Esophagus muscularis mucosa (tissue), 4 donors: ENCODE data around the gene PLCG2. TPM values are rescaled to one million over a fixed set of nuclear protein-coding genes. Genes with fewer than 3 reads are reported as not detected.
"Not testable (repeated sequence)": the region's sequence is repeated elsewhere in the genome, so short reads cannot be mapped to it uniquely, and the experiment has no call there.

Source experiments
- DNase-seq: peaks from one replicate; pipeline ENCODE4 v3.0.0-alpha.2; 2017; ENCODE audit errors: extremely low spot score
- H3K27ac ChIP-seq, 4 donors: fragments of 200-600 bp; sonication (generic); replicated peaks in 1 of 4; 1 replicate in 3 of 4; 2 replicates in 1 of 4; pipeline ENCODE4 v1.5.1; 2016 to 2019; ENCODE audit warnings: mild to moderate bottlenecking in 1 of 4
- H3K27me3 ChIP-seq, 4 donors: fragments of 200-600 bp; sonication (generic); one replicate each; pipeline versions ENCODE4 v1.5.1 to v1.6.0; 2016 to 2019
- H3K36me3 ChIP-seq, 4 donors: fragments of 200-600 bp; sonication (generic); one replicate each; pipeline ENCODE4 v1.5.1; 2016 to 2019
- H3K4me1 ChIP-seq, 4 donors: fragments of 200-600 bp; sonication (generic); one replicate each; pipeline ENCODE4 v1.5.1; 2016 to 2019
- H3K4me3 ChIP-seq, 4 donors: fragments of 200-600 bp; sonication (generic); 1 replicate in 2 of 4; 2 replicates in 2 of 4; pipeline ENCODE4 v1.5.1; 2016 to 2019; ENCODE audit warnings: mild to moderate bottlenecking in 4 of 4, moderate library complexity in 1 of 4
- H3K9me3 ChIP-seq, 4 donors: fragments of 200-600 bp; sonication (generic); 1 replicate in 3 of 4; 2 replicates in 1 of 4; pipeline ENCODE4 v1.5.1; 2016 to 2019
- CTCF ChIP-seq, 3 experiments: fragments of 200-600 bp in 2 of 3; fragments of 450-650 bp in 1 of 3; sonication (generic) in 2 of 3; IDR thresholded peaks; one replicate each; pipeline ENCODE4 v1.5.1; 2017 to 2019; ENCODE audit warnings: antibody characterized with exemption in 3 of 3, mild to moderate bottlenecking in 2 of 3, moderate library complexity in 1 of 3
- EP300 ChIP-seq: sonication (generic); formaldehyde crosslinking; IDR thresholded peaks from one replicate; pipeline ENCODE4 v1.6.1; 2017; ENCODE audit warnings: antibody characterized with exemption
- POLR2A ChIP-seq: fragments of 450-650 bp; IDR thresholded peaks from one replicate; pipeline ENCODE4 v1.6.1; 2017; ENCODE audit warnings: antibody characterized with exemption, moderate library complexity, mild to moderate bottlenecking, low read depth
- POLR2AphosphoS5 ChIP-seq, 2 donors: sonication (generic); formaldehyde crosslinking; IDR thresholded peaks; one replicate each; pipeline ENCODE4 v1.6.1; 2017; ENCODE audit warnings: antibody characterized with exemption in 2 of 2
- WGBS: methylation state at CpG from one replicate; pipeline ENCODE4 v1.1.5; 2018; 5-methylcytosine and 5-hydroxymethylcytosine counted together
- intact Hi-C: fragments of 100-400 bp; cut with DNase I; formaldehyde crosslinking; loops from one replicate; pipeline ENCODE4 v1.15.1; 2023
- total RNA-seq, 4 donors: library from RNA; depleted of rRNA; stranded (reverse); fragments of >200 nt; gene quantifications; one replicate each; pipeline versions ENCODE4 v1.1.0 to v1.2.1, GENCODE V29; 2016

Gene PLCG2
- total RNA-seq, 4 donors from 2014 or later, result 7.1 to 11.3 (median 9.9) TPM

DNA sequence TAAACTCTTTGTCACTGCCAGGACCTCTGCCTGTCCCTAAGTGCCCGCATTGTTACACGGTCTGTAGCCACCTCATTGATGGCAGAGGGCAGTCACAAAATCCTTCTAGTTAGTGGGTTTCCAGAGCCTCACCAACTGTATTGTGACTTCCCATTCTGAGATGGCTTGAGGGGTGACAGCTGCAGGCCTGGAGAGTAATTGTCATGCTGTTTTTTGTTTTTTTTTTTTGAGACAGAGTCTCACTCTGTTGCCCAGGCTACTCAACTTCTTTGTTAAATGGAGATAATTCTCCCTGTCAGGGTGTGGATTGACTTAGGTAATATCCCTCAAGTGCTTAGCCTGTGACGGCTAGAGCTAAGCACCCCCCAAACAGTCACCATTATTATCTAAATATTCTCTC, 154.3 kb downstream of the PLCG2 start:
- intact Hi-C loops, result no loop called here
- H3K9me3 ChIP-seq, result no peaks in the 10 kb centered on the region
- no peak for DNase-seq
- TF ChIP-seq POLR2A, result no peak
- TF ChIP-seq CTCF (IDR thresholded peaks at IDR 0.05), result no peak
- TF ChIP-seq EP300, result no peak
- no peak for TF ChIP-seq POLR2AphosphoS5 (IDR thresholded peaks at IDR 0.05)
- H3K4me3 ChIP-seq, result no peak overlapping the region
- no peaks in the 10 kb centered on the region for H3K4me1 ChIP-seq
- peaks cover 0 to 8% (median 0%) of the 10 kb centered on the region in 4 donors for H3K27me3 ChIP-seq
- WGBS, result 78% methylated on average over 3 of the region's 3 CpGs
- peaks cover 0 to 21% (median 9%) of the 10 kb centered on the region in 4 donors for H3K36me3 ChIP-seq
- no peak overlapping the region for H3K27ac ChIP-seq

DNA sequence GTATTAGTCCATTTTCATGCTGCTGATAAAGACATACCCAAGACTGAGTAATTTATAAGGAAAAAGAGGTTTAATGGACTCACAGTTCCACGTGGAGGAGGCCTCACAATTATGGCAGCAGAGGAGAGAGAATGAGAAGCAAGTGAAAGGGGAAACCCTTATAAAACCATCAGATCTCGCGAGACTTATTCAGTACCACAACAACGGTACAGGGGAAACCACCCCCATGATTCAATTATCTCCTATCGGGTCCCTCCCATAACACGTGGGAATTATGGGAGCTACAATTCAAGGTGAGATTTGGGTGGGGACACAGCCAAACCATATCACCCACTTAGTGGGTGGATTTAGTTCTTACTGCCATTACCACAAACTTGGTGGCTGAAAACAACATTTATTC, 155.6 kb downstream of the PLCG2 start:
- 89% methylated on average over 6 of the region's 6 CpGs for WGBS
- DNase-seq, H3K4me3 ChIP-seq, H3K27ac ChIP-seq, H3K9me3 ChIP-seq, H3K4me1 ChIP-seq, intact Hi-C loops: not testable (repeated sequence)
- H3K36me3 ChIP-seq, result peaks cover 0 to 14% (median 4%) of the 10 kb centered on the region in 4 donors
- H3K27me3 ChIP-seq, result peaks cover 0 to 21% (median 0%) of the 10 kb centered on the region in 4 donors

GRCh38 chr16:81936209-81937000, 157.3 kb downstream of the PLCG2 start:
- intact Hi-C loops, result no loop called here
- no peak overlapping the region for H3K4me3 ChIP-seq
- no peak for DNase-seq
- no peak for TF ChIP-seq POLR2AphosphoS5 (IDR thresholded peaks at IDR 0.05)
- TF ChIP-seq POLR2A, result no peak
- TF ChIP-seq CTCF (IDR thresholded peaks at IDR 0.05), result no peak
- no peak for TF ChIP-seq EP300
- no peaks in the 10 kb centered on the region for H3K4me1 ChIP-seq
- H3K36me3 ChIP-seq, result peaks cover 0 to 13% (median 4%) of the 10 kb centered on the region in 4 donors
- no peaks in the 10 kb centered on the region for H3K9me3 ChIP-seq
- H3K27me3 ChIP-seq, result peaks cover 0 to 27% (median 0%) of the 10 kb centered on the region in 4 donors
- no peak overlapping the region for H3K27ac ChIP-seq
- WGBS, result 82% methylated on average over 21 of the region's 23 CpGs

- intact Hi-C loops, result no loop called here
Measured at GRCh38 chr16:81937305-81938038, 158.4 kb downstream of the PLCG2 start.

More at GRCh38 chr16:81937305-81938038, 158.4 kb downstream of the PLCG2 start:
- Histone ChIP-seq H3K4me3 (no peak overlapping the region), H3K36me3 (peaks cover 0 to 8% (median 1%) of the 10 kb centered on the region in 4 donors), H3K27me3 (peaks cover 0 to 27% (median 0%) of the 10 kb centered on the region in 4 donors), H3K27ac (no peak overlapping the region), H3K4me1 (no peaks in the 10 kb centered on the region), H3K9me3 (no peaks in the 10 kb centered on the region)
- TF ChIP-seq POLR2AphosphoS5 (IDR thresholded peaks at IDR 0.05), result no peak
- no peak for TF ChIP-seq POLR2A
- no peak for TF ChIP-seq CTCF (IDR thresholded peaks at IDR 0.05)
- TF ChIP-seq EP300, result no peak
- no peak for DNase-seq
- WGBS, result 66% methylated on average over 11 of the region's 13 CpGs
